ENCODE measurements around the gene SLC38A10.
A peak's percentile ranks its signal among the peaks of the same experiment; 100 is the strongest.

SLC38A10 gene

GRCh38 chr17:81254955-81255717 is 40.0 kb downstream of the SLC38A10 start:
- Histone ChIP-seq H3K4me2 (ENCODE audit: low read length) (peak overlapping the region; percentile 52), H3K9ac (no peak overlapping the region), H2AFZ (peak overlapping the region; percentile 19), H3K27me3 (ENCODE audit: control insufficient read depth, insufficient read depth, low read length) (no peaks in the 10 kb centered on the region), H3K79me2 (peaks cover 11% of the 10 kb centered on the region), H3K4me1 (peaks cover 24% of the 10 kb centered on the region), H3K27ac (peak overlapping the region; percentile 89), H3K4me3 (ENCODE audit: low read depth, low read length) (peak overlapping the region; percentile 11), H3K36me3 (ENCODE audit: control insufficient read depth, insufficient read depth, low read length) (no peaks in the 10 kb centered on the region), H3K9me3 (ENCODE audit: control insufficient read depth, low read length) (no peaks in the 10 kb centered on the region)
- TF ChIP-seq, protein P1, sequence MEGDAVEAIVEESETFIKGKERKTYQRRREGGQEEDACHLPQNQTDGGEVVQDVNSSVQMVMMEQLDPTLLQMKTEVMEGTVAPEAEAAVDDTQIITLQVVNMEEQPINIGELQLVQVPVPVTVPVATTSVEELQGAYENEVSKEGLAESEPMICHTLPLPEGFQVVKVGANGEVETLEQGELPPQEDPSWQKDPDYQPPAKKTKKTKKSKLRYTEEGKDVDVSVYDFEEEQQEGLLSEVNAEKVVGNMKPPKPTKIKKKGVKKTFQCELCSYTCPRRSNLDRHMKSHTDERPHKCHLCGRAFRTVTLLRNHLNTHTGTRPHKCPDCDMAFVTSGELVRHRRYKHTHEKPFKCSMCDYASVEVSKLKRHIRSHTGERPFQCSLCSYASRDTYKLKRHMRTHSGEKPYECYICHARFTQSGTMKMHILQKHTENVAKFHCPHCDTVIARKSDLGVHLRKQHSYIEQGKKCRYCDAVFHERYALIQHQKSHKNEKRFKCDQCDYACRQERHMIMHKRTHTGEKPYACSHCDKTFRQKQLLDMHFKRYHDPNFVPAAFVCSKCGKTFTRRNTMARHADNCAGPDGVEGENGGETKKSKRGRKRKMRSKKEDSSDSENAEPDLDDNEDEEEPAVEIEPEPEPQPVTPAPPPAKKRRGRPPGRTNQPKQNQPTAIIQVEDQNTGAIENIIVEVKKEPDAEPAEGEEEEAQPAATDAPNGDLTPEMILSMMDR (IDR thresholded peaks at IDR 0.05) = peak; percentile 75

DNA sequence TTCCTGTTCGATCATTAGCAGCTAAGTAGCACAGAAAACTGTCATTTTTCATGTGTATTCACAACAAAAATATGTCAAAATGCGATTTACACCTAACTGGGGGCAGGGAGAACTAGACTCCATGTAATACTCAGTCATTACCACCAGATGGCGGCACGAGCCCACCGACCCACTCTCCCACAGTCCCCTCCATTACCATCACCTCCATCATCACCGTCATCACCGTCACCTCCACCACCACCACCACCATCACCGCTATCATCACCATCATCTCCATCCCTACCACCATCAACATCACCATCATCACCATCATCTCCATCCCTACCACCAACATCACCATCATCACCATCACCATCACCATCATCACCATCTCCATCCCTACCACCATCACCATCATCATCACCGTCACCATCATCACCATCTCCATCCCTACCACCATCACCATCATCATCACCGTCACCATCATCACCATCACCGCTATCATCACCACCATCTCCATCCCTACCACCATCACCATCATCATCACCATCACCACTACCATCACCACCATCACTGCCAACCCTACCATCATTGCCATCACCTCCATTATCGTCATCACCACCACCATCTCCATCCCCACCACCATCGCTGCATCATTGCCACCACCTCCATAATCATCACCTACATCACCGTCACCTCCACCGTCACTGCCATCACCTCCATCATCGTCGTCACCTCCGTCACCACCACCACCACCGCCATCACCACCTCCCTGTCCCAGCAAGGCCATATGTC is 41.6 kb downstream of the SLC38A10 start:
- no peaks in the 10 kb centered on the region for H3K27me3 ChIP-seq (ENCODE audit: control insufficient read depth, insufficient read depth, low read length)
- H3K4me1 ChIP-seq = peaks cover 24% of the 10 kb centered on the region
- H3K27ac ChIP-seq = no peak overlapping the region
- no peak overlapping the region for H2AFZ ChIP-seq
- H3K79me2 ChIP-seq = peaks cover 11% of the 10 kb centered on the region
- no peak overlapping the region for H3K4me3 ChIP-seq (ENCODE audit: low read depth, low read length)
- TF ChIP-seq, protein P1 (IDR thresholded peaks at IDR 0.05) = peak; percentile 77
- no peaks in the 10 kb centered on the region for H3K9me3 ChIP-seq (ENCODE audit: control insufficient read depth, low read length)
- no peak overlapping the region for H3K9ac ChIP-seq
- no peak overlapping the region for H3K4me2 ChIP-seq (ENCODE audit: low read length)
- H3K36me3 ChIP-seq (ENCODE audit: control insufficient read depth, insufficient read depth, low read length) = no peaks in the 10 kb centered on the region

DNA sequence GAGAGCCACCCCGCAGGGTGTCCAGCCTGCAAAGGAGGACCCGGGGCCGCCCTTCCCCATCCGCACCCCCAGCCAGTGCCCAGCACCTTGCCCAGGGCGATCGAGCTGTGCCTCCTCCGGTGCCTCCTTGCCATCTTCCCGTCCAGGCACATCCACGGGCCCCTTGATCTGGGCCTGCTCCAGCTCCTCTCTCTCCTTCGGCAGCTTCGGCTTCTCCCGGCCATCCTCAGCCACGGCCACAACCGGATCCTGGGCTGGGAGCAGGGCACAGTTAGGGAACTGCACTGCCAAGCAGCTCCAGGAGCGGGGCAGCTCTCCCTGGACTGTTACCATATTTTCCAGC is 42.1 kb downstream of the SLC38A10 start:
- H3K4me1 ChIP-seq = peaks cover 24% of the 10 kb centered on the region
- TF ChIP-seq, protein P1 (IDR thresholded peaks at IDR 0.05) = no peak
- no peak overlapping the region for H3K4me2 ChIP-seq (ENCODE audit: low read length)
- H3K27ac ChIP-seq = no peak overlapping the region
- no peaks in the 10 kb centered on the region for H3K27me3 ChIP-seq (ENCODE audit: control insufficient read depth, insufficient read depth, low read length)
- H3K36me3 ChIP-seq (ENCODE audit: control insufficient read depth, insufficient read depth, low read length) = no peaks in the 10 kb centered on the region
- H2AFZ ChIP-seq = no peak overlapping the region
- no peaks in the 10 kb centered on the region for H3K9me3 ChIP-seq (ENCODE audit: control insufficient read depth, low read length)
- no peak overlapping the region for H3K9ac ChIP-seq
- no peak overlapping the region for H3K4me3 ChIP-seq (ENCODE audit: low read depth, low read length)
- peaks cover 11% of the 10 kb centered on the region for H3K79me2 ChIP-seq

- Histone ChIP-seq H3K4me1 (peaks cover 24% of the 10 kb centered on the region), H2AFZ (no peak overlapping the region), H3K36me3 (ENCODE audit: control insufficient read depth, insufficient read depth, low read length) (no peaks in the 10 kb centered on the region), H3K4me2 (ENCODE audit: low read length) (no peak overlapping the region), H3K79me2 (peaks cover 11% of the 10 kb centered on the region), H3K27me3 (ENCODE audit: control insufficient read depth, insufficient read depth, low read length) (no peaks in the 10 kb centered on the region), H3K4me3 (ENCODE audit: low read depth, low read length) (no peak overlapping the region), H3K9me3 (ENCODE audit: control insufficient read depth, low read length) (no peaks in the 10 kb centered on the region), H3K9ac (no peak overlapping the region), H3K27ac (no peak overlapping the region)
- TF ChIP-seq, protein P1 (IDR thresholded peaks at IDR 0.05) = no peak
Observed at GRCh38 chr17:81252326-81252986, 42.7 kb downstream of the SLC38A10 start.

All from parathyroid adenoma (tissue), 2 donors.